NCI-H748 (cell line): ENCODE measurements around the gene SDC1.

Source experiments
- DNase-seq: peaks from one replicate; lab custom pipeline; 2025; ENCODE audit not compliant: unreplicated experiment; lab: John Stamatoyannopoulos, UW

The SDC1 gene

GRCh38 chr2:20153131-20153851, 71.6 kb downstream of the SDC1 start:
- DNase-seq = no peak

GRCh38 chr2:20150806-20151571, 73.9 kb downstream of the SDC1 start:
- DNase-seq = no peak
